GM19351 (cell line): ENCODE results near the gene COG3.

Experiments used
- ATAC-seq: cut with Tn5 transposase; IDR thresholded peaks from one replicate; pipeline ENCODE4 v1.9.1; 2021; ENCODE audit warnings: mild to moderate bottlenecking, moderate library complexity; ENCODE audit not compliant: unreplicated experiment

Gene COG3

DNA sequence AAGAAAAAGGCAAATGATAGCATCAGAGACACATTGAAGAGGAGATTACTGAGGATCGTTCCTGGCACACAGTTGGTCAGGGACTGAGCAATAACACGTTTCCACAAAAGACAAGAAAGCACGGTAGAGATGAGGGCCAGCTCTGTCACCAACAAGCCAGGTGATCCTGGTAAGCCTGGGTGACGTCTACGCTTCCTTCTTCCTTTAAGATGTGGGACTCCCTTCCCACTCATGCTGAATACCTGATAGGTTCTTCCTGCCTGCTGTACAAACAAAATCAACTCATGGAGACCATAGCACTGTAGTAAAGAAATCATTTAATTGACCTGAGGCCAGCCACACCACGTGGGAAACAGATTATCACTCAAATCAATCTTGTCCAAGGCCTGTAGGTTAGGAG is 19.7 kb upstream of the COG3 start:
- no peak for ATAC-seq

DNA sequence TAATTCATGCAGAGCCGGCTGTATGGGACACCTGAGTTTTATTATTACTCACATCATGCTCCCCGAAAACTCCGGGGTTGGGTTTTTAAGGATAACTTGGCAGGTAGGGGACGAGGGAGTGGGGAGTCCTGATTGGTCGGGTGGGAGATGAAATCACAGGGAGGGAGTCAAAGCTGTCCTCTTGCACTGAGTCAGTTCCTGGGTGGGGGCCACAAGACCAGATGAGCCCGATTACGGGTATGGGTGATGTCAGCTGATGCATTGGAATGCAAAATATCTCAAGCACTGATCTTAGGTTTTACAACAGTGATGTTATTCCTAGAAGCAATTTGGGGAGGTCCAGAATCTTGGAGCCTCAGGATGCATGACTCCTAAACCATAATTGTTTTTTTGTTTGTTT is 18.6 kb upstream of the COG3 start:
- ATAC-seq, result no peak

- ATAC-seq, result no peak
These were observed 17.6 kb upstream of the COG3 start for GRCh38 chr13:45447050-45447661.

GRCh38 chr13:45448965-45449559 is 15.7 kb upstream of the COG3 start:
- ATAC-seq, result no peak

GRCh38 chr13:45451282-45451681 is 13.5 kb upstream of the COG3 start:
- ATAC-seq, result no peak

DNA sequence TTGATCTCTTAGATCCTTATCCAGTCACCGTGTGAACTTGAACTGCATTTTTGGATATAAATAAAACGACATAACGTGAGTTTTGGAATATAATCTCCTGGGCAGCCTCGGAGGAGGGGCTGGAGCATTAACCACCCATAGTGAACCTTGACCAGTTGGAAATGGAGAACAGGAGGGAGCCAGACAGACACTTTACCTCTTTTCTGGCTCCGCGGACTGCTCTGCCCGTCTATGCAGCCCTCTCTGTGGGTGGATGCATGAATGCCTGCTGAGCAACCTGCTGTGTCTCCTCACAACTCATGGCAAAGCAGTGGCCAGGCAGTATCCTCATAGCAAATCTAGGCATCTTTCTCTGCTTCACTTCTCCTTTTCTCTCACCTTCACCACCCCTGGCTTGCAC is 10.5 kb upstream of the COG3 start:
- no peak for ATAC-seq

DNA sequence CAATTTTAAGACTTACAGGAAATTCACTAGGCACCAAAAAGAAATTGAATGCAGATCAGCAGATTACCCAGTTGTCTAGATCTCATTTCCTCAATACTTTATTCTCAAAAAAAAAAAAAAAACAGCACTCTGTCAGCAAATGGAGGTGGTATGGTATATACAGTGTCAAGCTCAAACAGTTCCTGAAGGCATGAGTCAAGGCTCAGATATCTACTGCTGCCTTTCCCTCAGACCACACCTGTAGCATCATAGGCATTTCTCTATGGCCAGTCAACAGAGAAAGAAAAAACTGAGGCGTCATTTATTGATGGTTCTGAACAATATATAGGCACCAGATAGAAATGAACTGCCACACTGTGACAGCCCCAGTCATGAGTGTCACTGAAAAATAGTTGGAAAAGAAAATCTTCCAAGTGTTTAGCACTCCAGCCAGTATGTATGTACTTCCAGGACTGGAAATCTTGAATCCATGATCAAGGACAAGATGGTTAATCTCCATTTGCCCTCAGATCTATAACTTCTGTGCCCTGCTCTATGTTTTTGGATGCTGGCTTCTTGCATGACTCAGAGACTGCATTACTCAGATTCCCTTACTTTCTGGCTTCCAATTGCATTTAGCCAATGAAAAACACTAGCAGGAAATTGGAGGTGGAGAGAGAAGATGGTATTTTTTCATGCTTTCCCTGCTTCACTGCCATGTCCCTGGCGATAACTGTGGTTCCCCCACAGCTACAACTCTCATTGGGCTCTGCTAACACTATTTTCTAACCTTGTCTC is 8.4 kb upstream of the COG3 start:
- ATAC-seq, result no peak

GRCh38 chr13:45464141-45464686 is 525 bp upstream of the COG3 start:
- ATAC-seq, result no peak

DNA sequence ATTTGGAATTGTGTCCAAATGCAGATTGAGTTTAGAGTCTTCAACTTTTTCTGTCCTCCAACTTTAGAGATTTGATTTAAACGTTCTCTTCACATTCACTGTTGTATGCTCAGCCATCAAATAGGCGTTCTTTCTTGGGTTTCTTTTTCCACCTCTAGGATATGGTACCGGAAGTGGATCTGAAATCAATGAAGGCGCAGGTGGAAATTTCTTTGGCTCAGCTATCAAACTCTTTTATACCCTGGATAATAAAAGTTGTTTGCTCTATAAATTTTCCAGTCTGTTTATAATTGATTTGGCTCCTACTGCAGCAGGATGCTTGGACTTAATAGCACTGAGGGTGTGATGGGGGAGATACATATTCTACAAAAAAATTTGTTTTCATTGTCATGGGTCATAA is 1.6 kb downstream of the COG3 start:
- no peak for ATAC-seq

DNA sequence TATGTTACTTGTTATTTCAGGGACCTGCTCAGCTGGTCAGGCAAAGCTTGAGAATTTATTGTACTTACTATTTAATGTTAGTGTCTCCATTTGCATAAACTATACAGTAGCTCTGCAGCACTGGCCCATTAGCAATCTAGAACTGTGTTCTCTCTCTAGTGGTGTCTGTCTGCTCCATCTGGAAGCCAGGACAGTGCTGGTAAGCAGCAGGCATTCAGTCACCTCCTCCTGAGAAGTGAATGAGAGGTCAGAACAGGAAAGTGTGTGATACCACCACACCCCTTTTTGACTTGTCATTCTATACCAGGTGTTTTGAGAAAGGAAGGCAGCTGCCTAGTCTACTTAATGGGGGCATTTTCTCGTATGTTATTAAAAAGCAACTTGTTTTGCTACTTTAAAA is 3.9 kb downstream of the COG3 start:
- ATAC-seq, result no peak

DNA sequence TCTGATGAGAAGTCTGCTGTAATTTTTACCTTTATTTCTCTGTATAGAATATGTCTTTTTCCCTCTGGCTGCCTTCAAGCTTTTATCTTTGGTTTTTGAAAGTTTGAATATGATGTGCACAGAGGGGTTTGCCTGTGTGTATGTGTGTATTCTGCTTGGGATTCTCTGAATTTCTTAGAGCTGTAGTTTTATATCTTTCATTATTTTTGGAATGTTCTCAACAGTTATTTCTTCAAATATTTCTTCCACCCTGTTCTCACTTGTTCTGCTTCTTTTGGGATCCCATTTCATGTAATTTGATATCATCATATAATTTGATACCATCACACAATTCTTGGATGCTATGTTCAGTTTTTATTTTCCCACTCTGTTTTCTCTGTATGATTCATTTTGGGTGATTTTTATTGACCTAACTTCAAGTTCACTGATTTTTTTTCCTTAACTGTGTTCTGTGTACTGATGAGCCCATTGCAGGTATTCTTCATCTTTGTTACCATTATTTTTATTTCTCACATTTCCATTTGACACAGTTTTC is 7.5 kb downstream of the COG3 start:
- ATAC-seq, result no peak

- ATAC-seq, result no peak
These were observed 8.9 kb downstream of the COG3 start for GRCh38 chr13:45473627-45474026.

DNA sequence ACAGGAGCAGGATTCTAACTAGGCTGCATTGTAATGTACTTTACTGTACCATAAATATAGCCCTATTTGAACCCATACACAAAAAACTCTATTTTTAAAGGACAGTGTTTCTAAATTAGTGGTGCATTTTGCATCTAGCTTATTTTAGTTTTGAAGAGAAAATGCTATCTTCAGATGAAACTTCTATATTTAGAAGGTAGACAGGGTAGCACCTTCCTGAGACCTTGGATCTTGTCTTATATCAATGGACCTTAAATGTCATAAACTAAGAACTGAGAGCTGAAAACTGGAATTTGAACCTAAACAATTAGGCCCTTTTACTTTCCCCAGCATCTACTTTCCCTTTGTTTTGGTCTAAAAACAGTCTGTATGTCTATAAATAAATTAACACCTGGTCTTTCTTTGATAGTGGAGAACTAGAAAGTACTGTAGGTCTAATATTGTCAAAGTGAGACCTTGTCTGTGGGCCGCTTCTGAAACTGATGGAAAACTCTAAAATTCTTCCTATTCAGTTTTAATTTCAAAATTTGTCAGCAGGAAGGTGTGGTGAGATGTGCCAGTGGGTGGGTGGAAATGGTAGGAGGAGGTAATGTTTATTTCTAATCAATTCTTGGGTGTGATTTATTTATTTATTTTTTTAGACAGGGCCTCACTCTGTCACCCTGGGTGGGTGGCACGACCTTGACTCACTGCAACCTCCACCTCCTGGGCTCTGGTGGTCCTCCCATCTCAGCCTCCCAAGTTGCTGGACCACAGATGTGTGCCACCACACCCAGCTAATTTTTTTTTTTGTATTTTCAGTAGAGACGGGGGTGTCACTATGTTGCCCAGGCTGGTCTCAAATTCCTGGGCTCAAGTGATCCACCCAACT is 10.1 kb downstream of the COG3 start:
- ATAC-seq, result no peak

GRCh38 chr13:45479661-45480060 is 14.9 kb downstream of the COG3 start:
- ATAC-seq, result no peak

DNA sequence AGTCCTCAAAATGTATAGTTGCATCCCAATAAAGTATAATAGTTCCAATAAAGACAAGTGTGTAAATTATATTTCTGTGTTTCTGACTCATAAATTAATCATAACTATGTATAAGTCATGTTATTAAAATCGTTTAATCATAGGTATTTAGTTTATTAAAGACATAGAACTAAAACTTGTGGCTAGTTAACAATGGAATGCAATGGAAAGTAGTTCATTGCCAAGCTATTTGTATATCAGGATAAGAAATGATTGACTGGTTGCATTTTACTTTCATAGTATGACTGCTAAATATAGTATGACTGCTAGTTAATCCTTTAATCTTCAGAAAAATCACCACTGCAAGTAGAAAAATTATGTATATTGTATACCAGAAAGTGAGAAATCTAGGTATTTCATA is 16.9 kb downstream of the COG3 start:
- no peak for ATAC-seq

DNA sequence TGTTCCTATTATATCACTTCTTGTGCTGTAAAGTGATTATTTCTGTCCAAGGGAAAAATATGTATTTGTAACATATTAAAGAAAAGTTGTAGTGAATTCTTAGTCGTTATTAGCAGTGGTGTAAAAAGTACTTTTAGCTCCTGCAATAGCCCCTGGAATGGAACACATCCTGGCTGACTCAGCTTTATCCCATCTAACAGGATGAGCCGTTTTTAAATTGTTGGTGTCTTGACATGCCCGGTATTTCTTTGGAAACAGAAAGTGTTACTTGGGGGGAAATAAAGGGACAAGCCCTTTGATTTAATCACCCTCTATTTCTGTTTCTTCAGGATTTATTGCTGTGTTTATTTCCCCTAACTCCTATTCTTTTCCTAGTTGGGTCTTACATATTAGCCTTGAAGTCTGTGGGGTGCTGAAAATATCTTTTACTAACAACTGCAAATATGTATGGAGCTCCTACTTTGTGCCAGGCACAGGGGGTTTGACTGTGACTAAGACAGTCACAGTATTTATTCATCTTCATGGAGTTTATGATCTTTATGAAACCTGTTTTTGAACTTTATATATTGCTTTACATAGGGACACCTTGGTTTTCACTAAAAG is 17.9 kb downstream of the COG3 start:
- no peak for ATAC-seq

DNA sequence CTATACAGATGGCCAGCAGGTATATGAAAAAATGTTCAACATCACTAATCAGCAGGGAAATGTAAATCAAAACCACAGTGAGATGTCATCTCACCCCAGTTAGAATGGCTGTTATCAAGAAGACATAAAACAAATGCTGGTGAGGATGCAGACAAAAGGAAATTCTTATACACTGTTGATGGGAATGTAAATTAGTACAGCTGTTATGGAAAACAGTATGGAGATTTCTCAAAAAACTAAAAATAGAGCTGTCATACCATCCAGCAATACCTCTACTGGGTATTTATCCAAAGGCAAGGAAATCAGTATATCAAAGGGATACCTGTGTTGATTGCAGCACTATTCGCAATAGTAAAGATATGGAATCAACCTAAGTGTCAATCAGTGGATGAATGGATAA is 22.9 kb downstream of the COG3 start:
- ATAC-seq, result no peak

GRCh38 chr13:45490068-45490467 is 25.3 kb downstream of the COG3 start:
- no peak for ATAC-seq

DNA sequence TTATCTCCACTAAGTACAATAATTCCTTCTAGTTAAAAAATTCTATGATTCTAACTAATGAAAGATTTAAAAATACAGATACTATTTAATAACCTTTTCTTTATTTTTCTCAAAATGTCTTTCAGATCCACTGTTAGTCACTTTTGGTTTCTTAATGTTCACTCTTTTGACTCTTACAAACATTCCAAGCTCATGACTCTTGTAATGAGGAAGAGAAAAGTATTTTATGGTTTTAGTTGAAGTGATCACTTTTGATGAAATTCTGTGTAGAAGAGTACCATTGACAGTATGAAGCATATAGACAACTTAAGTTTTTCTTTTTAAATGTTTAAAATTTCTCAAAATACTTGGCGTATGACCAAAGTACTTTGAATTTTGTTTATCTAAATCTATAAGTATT is 27.8 kb downstream of the COG3 start:
- ATAC-seq, result no peak

GRCh38 chr13:45496942-45497341 is 32.2 kb downstream of the COG3 start:
- no peak for ATAC-seq
